HepG2 (cell line): ENCODE measurements around the gene LRP10. TPM values are rescaled to one million over a fixed set of nuclear protein-coding genes. Genes with fewer than 3 reads are reported as not detected.

Experiments used
- AFF4 ChIP-seq: sonication (generic); formaldehyde crosslinking; IDR thresholded peaks from 2 replicates; pipeline ENCODE4 v1.4.0; 2020; ENCODE audit warnings: missing genetic modification reagents
- ASH2L ChIP-seq: fragments of 300-600, 200-600 bp; sonication (generic); IDR thresholded peaks from 2 replicates; pipeline ENCODE4 v1.7.0; 2017; ENCODE audit warnings: low read depth, mild to moderate bottlenecking, moderate library complexity, mixed read lengths, low read length; ENCODE audit not compliant: insufficient read length
- ATF7-NPFF ChIP-seq: sonication (generic); formaldehyde crosslinking; IDR thresholded peaks from 2 replicates; pipeline ENCODE4 v1.8.1; 2023; ENCODE audit warnings: mild to moderate bottlenecking, low read depth, missing genetic modification reagents, moderate library complexity
- GPN1 ChIP-seq: sonication (generic); formaldehyde crosslinking; IDR thresholded peaks from 2 replicates; pipeline ENCODE4 v1.5.1; 2020; ENCODE audit warnings: missing genetic modification reagents, borderline replicate concordance
- HNRNPLL ChIP-seq: fragments of 200-400 bp; formaldehyde crosslinking; IDR thresholded peaks from 2 replicates; pipeline ENCODE4 v1.6.1; 2017; ENCODE audit warnings: mild to moderate bottlenecking, low read depth, low read length; ENCODE audit not compliant: poor library complexity, severe bottlenecking
- KAT2B ChIP-seq: fragments of 150-350 bp; IDR thresholded peaks from 2 replicates; pipeline ENCODE4 v1.6.1; 2014; ENCODE audit warnings: low read depth, low read length, borderline replicate concordance
- KMT2A ChIP-seq: sonication (generic); formaldehyde crosslinking; IDR thresholded peaks from 2 replicates; pipeline ENCODE4 v1.4.0; 2020; ENCODE audit warnings: missing genetic modification reagents
- LBX2 ChIP-seq: sonication (generic); formaldehyde crosslinking; IDR thresholded peaks from 2 replicates; pipeline ENCODE4 v1.5.0; 2020; ENCODE audit warnings: missing genetic modification reagents, mild to moderate bottlenecking, borderline replicate concordance
- MLLT10 ChIP-seq: sonication (generic); formaldehyde crosslinking; IDR thresholded peaks from 2 replicates; pipeline ENCODE4 v1.4.0; 2020; ENCODE audit warnings: missing genetic modification reagents
- NCOR1 ChIP-seq: fragments of 200-600 bp; sonication (generic); IDR thresholded peaks from 2 replicates; pipeline ENCODE4 v1.7.0; 2017; ENCODE audit warnings: antibody characterized with exemption, low read length, borderline replicate concordance
- NFIB ChIP-seq: sonication (generic); formaldehyde crosslinking; IDR thresholded peaks from 2 replicates; pipeline ENCODE4 v1.9.0; 2021; ENCODE audit warnings: missing genetic modification reagents, mild to moderate bottlenecking, borderline replicate concordance
- NFKB2 ChIP-seq: sonication (generic); formaldehyde crosslinking; IDR thresholded peaks from 2 replicates; pipeline ENCODE4 v1.4.0; 2020; ENCODE audit warnings: missing genetic modification reagents, borderline replicate concordance
- NFYB ChIP-seq: sonication (generic); formaldehyde crosslinking; IDR thresholded peaks from 2 replicates; pipeline ENCODE4 v1.4.0; 2020; ENCODE audit warnings: missing genetic modification reagents
- USF2 ChIP-seq, 2 experiments: sonication (generic) in 1 of 2; formaldehyde crosslinking in 1 of 2; IDR thresholded peaks; 2 replicates each; pipeline versions ENCODE4 v1.5.1 to v1.6.1; 2011 to 2020; ENCODE audit warnings: borderline replicate concordance in 1 of 2, low read depth in 1 of 2, low read length in 1 of 2, mild to moderate bottlenecking in 1 of 2, missing genetic modification reagents in 1 of 2, moderate library complexity in 1 of 2
- ZBTB10 ChIP-seq: sonication (generic); formaldehyde crosslinking; IDR thresholded peaks from 2 replicates; pipeline ENCODE4 v1.4.0; 2020; ENCODE audit warnings: missing genetic modification reagents, borderline replicate concordance
- ZFP36L2 ChIP-seq: sonication (generic); formaldehyde crosslinking; IDR thresholded peaks from 2 replicates; pipeline ENCODE4 v1.4.0; 2020; ENCODE audit warnings: missing genetic modification reagents
- ZNF296 ChIP-seq: sonication (generic); formaldehyde crosslinking; conservative IDR thresholded peaks from 2 replicates; pipeline ENCODE4 v1.5.0; 2020; ENCODE audit warnings: mild to moderate bottlenecking, missing genetic modification reagents
- ZNF331 ChIP-seq: sonication (generic); formaldehyde crosslinking; IDR thresholded peaks from 2 replicates; pipeline ENCODE4 v1.4.0; 2020; ENCODE audit warnings: missing genetic modification reagents
- ZNF607 ChIP-seq: sonication (generic); formaldehyde crosslinking; IDR thresholded peaks from 2 replicates; pipeline ENCODE4 v1.5.1; 2020; ENCODE audit warnings: missing genetic modification reagents, mild to moderate bottlenecking, borderline replicate concordance
- polyA plus RNA-seq, 8 experiments: library from polyadenylated mRNA; depleted of rRNA in 3 of 8; stranded (reverse) in 7 of 8; unstranded in 1 of 8; fragments of >200 nt; fragmentation: Illumina TruSeq in 4 of 8; extraction: Trizol in 4 of 8; gene quantifications; 2 replicates each; pipeline versions ENCODE4 v1.2.1 to v1.2.3, GENCODE V29; 2011 to 2016; ENCODE audit warnings: low read depth in 4 of 8, missing spikeins in 1 of 8, mixed read lengths in 1 of 8; ENCODE audit not compliant: insufficient read depth in 1 of 8
- total RNA-seq, 5 experiments: library from RNA; depleted of rRNA; stranded (reverse); fragments of >200 nt; fragmentation: Illumina TruSeq; extraction: Trizol; gene quantifications; 2 replicates each; pipeline ENCODE4 v1.2.3, GENCODE V29; 2016; ENCODE audit warnings: low read depth in 1 of 5

The LRP10 gene
- total and polyA plus RNA-seq, 2 of the 13 experiments (the other 11 are each of a cell fraction or from before 2014, with no cell fraction given), result 16.9 to 45.2 TPM

GRCh38 chr14:22829661-22830442 lies 41.7 kb upstream of the LRP10 start, which contains the start of gene MRPL52 (continued):
- TF ChIP-seq ZNF607 (peak; percentile 80; the same call in 1 of the 2 replicates), ZNF296 (CRISPR knock-in tag) (0 out of 2 replicates have a peak, but pooled peaks have one; percentile 42), USF2 (IDR thresholded peaks at IDR 0.05; ENCODE audit: low read depth, low read length) (peak; percentile 36; the same call in 1 of the 2 replicates), USF2 (CRISPR knock-in tag; IDR thresholded peaks at IDR 0.05; ENCODE audit: borderline replicate concordance) (no peak; the same call in 1 of the 2 replicates), NFYB (CRISPR knock-in tag) (no peak), ASH2L (peak; percentile 90), NFIB (CRISPR knock-in tag) (no peak), AFF4 (0 out of 2 replicates have a peak, but pooled peaks have one; percentile 16), NCOR1 (peak; percentile 62; the same call in 1 of the 2 replicates), MLLT10 (CRISPR knock-in tag) (no peak), ZBTB10 (no peak), KAT2B (no peak), KMT2A (CRISPR knock-in tag) (peak; percentile 85; the same call in 1 of the 2 replicates), ZNF331 (CRISPR knock-in tag) (peak; percentile 74), LBX2 (CRISPR knock-in tag) (peak; percentile 73), ZFP36L2 (CRISPR knock-in tag) (no peak), NFKB2 (no peak; the same call in 1 of the 2 replicates), HNRNPLL (peak; percentile 70), ATF7-NPFF (peak; percentile 76), GPN1 (peak; percentile 92)
